ENCODE data around the gene CCDC27. TPM values are rescaled to one million over a fixed set of nuclear protein-coding genes. Genes with fewer than 3 reads are reported as not detected.

CCDC27 gene
- total RNA-seq, 1 experiment from 2014 or later = not detected

DNA sequence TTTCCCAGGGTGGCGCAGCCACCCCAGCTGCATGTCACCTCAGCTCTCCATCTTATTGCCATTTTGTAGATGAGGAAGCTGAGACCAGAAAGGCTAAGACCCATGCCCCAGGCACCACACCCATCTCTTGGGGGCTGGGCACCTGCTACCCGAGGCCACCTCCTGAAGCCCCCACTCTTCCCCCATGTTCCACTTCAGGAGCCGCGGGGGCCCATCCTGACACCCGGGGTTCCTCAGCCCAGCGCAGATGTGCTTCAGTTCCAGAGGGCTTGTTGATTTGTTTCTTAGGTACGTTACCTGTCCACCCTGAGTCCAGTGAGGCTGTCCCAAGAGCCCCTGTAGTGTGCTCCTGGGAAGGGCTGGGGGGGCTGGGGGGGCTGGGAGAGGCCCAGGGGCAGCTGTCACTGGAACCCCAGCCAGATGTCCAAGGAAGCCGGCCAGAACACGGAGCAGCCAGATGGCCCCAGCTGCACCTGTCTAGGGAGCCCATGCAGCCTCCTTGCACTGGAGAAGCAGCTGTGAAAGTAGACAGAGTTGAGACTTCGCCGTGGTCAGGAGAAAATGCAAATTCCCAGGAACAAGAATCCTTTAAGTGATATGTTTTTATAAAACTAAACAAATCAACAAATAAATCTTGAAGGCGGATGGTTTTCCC is 17.1 kb upstream of the CCDC27 start:
- no peak overlapping the region for H3K4me3 ChIP-seq
- H2AFZ ChIP-seq = no peak overlapping the region
- no peaks in the 10 kb centered on the region for H3K9me3 ChIP-seq (ENCODE audit: insufficient read depth, low read depth)
- TF ChIP-seq EZH2 (IDR thresholded peaks at IDR 0.05; ENCODE audit: low read depth) = no peak
- TF ChIP-seq, protein P1, sequence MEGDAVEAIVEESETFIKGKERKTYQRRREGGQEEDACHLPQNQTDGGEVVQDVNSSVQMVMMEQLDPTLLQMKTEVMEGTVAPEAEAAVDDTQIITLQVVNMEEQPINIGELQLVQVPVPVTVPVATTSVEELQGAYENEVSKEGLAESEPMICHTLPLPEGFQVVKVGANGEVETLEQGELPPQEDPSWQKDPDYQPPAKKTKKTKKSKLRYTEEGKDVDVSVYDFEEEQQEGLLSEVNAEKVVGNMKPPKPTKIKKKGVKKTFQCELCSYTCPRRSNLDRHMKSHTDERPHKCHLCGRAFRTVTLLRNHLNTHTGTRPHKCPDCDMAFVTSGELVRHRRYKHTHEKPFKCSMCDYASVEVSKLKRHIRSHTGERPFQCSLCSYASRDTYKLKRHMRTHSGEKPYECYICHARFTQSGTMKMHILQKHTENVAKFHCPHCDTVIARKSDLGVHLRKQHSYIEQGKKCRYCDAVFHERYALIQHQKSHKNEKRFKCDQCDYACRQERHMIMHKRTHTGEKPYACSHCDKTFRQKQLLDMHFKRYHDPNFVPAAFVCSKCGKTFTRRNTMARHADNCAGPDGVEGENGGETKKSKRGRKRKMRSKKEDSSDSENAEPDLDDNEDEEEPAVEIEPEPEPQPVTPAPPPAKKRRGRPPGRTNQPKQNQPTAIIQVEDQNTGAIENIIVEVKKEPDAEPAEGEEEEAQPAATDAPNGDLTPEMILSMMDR (conservative IDR thresholded peaks at IDR 0.05) = no peak
- intact Hi-C loops (cut with micrococcal nuclease; ENCODE audit: unreplicated experiment) = no loop called here
- DNase-seq = no peak
- ChIA-PET CTCF (no interaction called here), POLR2A (ENCODE audit: unreplicated experiment) (no interaction called here)
- no peaks in the 10 kb centered on the region for H4K20me1 ChIP-seq (ENCODE audit: insufficient read depth)
- H3K9me2 ChIP-seq (ENCODE audit: insufficient read depth) = no peaks in the 10 kb centered on the region
- H3K4me2 ChIP-seq = no peak overlapping the region
- H3K27me3 ChIP-seq (ENCODE audit: insufficient read depth, low read depth) = no peaks in the 10 kb centered on the region
- no peak overlapping the region for H3K27ac ChIP-seq
- no peaks in the 10 kb centered on the region for H3K4me1 ChIP-seq (replicated peaks; ENCODE audit: insufficient read depth)
- H3K36me3 ChIP-seq (ENCODE audit: low read depth) = no peaks in the 10 kb centered on the region
- H3F3A ChIP-seq (ENCODE audit: insufficient read depth, low read depth) = no peaks in the 10 kb centered on the region
- no TSS peak for BruUV-seq (replicated peaks)
- H3K79me2 ChIP-seq (ENCODE audit: low read depth) = no peaks in the 10 kb centered on the region

DNA sequence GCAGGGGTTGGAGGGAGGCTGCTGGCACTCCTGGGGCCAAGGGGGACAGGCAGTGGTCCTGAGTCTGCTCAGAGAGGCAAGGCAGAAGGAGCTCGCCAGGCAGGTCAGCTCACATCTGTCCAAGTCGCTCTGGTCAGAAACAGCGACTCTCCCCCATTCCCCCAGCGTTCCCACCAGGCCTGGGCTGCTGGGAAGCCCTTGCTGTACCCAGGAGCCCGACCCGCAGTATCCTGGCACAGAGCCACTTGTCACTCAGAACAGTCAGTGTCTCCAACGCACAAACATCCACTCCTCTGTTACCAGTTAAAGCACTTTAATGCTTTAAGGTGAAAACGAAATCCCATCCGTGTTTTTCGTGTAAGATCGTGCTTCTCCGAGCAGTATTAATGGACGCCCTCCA is 16.6 kb upstream of the CCDC27 start:
- intact Hi-C loops (cut with micrococcal nuclease; ENCODE audit: unreplicated experiment) = no loop called here
- CTCF ChIA-PET = no interaction called here
- no TSS peak for BruUV-seq (replicated peaks)

DNA sequence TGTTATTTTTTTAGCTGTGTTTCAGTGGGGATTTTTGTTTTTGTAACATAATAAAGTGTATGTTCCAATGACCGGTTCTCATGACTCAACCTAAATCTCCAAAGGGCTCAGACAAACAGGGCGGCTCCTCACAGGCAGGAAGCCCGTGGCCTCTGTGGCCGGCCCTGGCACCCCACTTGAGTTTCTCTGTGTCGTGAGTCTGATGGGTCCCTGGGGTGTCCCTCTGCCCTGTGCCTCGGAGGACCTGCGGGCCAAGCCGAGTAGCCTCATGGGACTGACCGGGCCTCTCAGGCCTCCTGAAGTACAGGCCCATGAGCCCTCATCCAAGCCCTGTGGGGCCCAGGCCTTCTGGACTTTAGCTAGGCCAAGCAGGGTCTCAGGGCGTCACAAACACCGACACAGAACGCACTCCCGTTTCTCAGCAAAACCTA is 16.1 kb upstream of the CCDC27 start:
- H3K9me3 ChIP-seq (ENCODE audit: insufficient read depth, low read depth) = no peaks in the 10 kb centered on the region
- ChIA-PET CTCF (no interaction called here), POLR2A (ENCODE audit: unreplicated experiment) (no interaction called here)
- no peaks in the 10 kb centered on the region for H3K36me3 ChIP-seq (ENCODE audit: low read depth)
- H3K9me2 ChIP-seq (ENCODE audit: insufficient read depth) = no peaks in the 10 kb centered on the region
- H3K79me2 ChIP-seq (ENCODE audit: low read depth) = no peaks in the 10 kb centered on the region
- intact Hi-C loops (cut with micrococcal nuclease; ENCODE audit: unreplicated experiment) = no loop called here
- no peak for DNase-seq
- H3K27ac ChIP-seq = no peak overlapping the region
- BruUV-seq (replicated peaks) = no TSS peak
- no peaks in the 10 kb centered on the region for H3K27me3 ChIP-seq (ENCODE audit: insufficient read depth, low read depth)
- no peaks in the 10 kb centered on the region for H4K20me1 ChIP-seq (ENCODE audit: insufficient read depth)
- H3K4me3 ChIP-seq = no peak overlapping the region
- TF ChIP-seq EZH2 (IDR thresholded peaks at IDR 0.05; ENCODE audit: low read depth) = no peak
- TF ChIP-seq, protein P1 (conservative IDR thresholded peaks at IDR 0.05) = no peak
- H3F3A ChIP-seq (ENCODE audit: insufficient read depth, low read depth) = no peaks in the 10 kb centered on the region
- no peak overlapping the region for H3K4me2 ChIP-seq
- no peak overlapping the region for H2AFZ ChIP-seq
- no peaks in the 10 kb centered on the region for H3K4me1 ChIP-seq (replicated peaks; ENCODE audit: insufficient read depth)

More for the DNA sequence above, 16.6 kb upstream of the CCDC27 start:
- DNase-seq = no peak
- Histone ChIP-seq H3K4me1 (replicated peaks; ENCODE audit: insufficient read depth) (no peaks in the 10 kb centered on the region), H3K4me3 (no peak overlapping the region), H3K36me3 (ENCODE audit: low read depth) (no peaks in the 10 kb centered on the region), H4K20me1 (ENCODE audit: insufficient read depth) (no peaks in the 10 kb centered on the region), H3K79me2 (ENCODE audit: low read depth) (no peaks in the 10 kb centered on the region), H3K27ac (no peak overlapping the region), H3K9me3 (ENCODE audit: insufficient read depth, low read depth) (no peaks in the 10 kb centered on the region), H2AFZ (no peak overlapping the region), H3K4me2 (no peak overlapping the region), H3K9me2 (ENCODE audit: insufficient read depth) (no peaks in the 10 kb centered on the region), H3K27me3 (ENCODE audit: insufficient read depth, low read depth) (no peaks in the 10 kb centered on the region), H3F3A (ENCODE audit: insufficient read depth, low read depth) (no peaks in the 10 kb centered on the region)
- TF ChIP-seq, protein P1 (conservative IDR thresholded peaks at IDR 0.05) = no peak
- no peak for TF ChIP-seq EZH2 (IDR thresholded peaks at IDR 0.05; ENCODE audit: low read depth)
- POLR2A ChIA-PET (ENCODE audit: unreplicated experiment) = no interaction called here

All from PC-9 (cell line).